Colon (tissue), 2 donors: ENCODE measurements around the gene ACADVL.

Source experiments
- FAIRE-seq: peaks from 2 replicates; lab custom pipeline; 2012; peaks lifted over from hg19 to GRCh38; lab: Jason Lieb, UNC
- donor health status: control.
- donor health status: control.

The ACADVL gene

DNA sequence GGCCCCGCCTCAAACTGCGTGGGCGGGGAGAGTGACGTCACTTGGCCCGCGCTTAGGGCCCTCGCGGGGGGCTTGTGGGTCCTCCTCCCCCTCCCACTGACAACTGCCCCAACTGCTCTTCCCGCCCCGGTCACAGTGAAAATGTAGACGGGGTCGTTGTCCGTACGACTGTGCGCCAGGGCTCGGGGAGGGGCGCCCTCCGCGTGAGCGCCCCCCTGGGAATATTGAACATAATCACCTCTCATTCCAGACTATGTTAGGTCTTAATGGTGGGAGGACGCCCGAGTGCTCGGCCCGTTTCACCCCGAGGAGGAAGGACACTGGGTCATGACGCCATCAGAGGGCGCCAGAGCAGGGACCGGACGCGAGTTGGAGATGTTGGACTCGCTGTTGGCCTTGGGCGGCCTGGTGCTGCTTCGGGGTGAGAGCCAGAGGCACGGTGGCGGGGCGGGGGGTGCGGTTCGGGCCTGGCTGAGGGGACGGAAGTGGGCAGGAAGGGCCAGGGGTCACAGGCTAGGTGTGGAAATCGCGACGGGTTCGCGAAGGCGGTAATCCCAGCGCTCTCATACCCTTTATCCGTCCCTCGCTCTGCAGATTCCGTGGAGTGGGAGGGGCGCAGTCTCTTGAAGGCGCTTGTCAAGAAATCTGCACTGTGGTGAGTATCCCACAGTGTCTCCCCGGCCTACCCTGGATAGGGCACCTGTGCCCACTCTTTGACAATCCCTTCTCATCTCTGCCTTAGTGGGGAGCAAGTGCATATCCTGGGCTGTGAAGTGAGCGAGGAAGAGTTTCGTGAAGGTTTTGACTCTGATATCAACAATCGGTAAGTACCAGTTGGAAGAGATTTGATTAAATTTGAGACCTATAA is 32.7 kb downstream of the ACADVL start, which contains the start of gene ELP5:
TSS of gene ELP5 (plus strand) at position 40 of the 868 bp plus-strand sequence. CDS start at position 376, 336 bp downstream.
- FAIRE-seq = no peak

- no peak for FAIRE-seq
Observed at GRCh38 chr17:7253082-7253481, 33.3 kb downstream of the ACADVL start.

DNA sequence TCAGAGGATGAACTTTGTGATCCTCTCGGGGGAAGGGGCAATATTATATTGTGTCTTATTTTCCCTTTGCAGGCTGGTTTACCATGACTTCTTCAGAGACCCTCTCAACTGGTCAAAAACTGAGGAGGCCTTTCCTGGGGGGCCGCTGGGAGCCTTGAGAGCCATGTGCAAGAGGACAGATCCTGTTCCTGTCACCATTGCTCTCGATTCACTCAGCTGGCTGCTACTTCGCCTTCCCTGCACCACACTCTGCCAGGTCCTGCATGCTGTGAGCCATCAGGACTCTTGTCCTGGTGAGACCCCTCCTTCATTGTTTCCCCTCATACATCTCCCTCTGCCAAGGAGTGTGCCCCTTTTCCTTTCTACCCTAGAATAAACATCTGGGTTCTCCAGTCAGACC is 34.8 kb downstream of the ACADVL start:
- FAIRE-seq = no peak

- FAIRE-seq = no peak
Observed at GRCh38 chr17:7256766-7257456, 37.2 kb downstream of the ACADVL start.

DNA sequence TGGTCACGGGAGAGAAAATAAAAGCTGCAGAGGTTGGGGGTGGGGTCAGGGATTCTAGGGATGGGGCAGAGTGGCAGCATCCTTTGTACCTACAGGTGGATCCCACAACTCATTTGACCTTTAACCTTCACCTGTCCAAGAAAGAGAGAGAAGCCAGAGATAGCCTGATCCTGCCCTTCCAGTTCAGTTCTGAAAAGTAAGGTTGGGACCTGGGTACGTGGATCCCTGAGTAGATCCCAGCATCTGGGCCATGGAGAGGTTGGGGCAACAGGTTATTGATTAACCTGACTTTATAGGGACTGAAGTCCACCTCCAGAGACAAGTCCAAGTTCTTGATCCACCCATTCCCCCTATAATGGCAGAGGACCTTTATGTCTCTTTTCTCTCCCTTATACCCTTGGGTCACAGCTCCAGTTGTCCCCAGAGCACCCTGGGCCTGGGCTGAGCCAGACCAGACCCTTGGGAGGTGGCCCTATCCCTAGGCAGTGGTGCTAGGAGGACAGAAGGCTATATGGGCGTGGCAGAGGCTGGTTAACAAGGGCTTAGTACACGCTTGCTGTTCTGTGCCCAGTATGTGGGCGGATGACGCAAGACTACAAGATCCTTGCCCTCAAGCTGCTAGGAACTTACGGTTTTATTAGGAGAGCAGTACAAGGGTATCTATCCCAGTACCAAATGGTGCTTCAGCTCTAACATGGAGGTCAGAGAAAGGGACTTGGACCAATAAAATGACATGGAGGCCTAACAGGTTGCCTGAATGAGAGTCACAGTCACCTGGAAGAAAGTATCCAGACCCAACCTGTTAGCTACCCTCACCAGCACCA is 39.2 kb downstream of the ACADVL start:
- FAIRE-seq = no peak

- FAIRE-seq = no peak
Observed at GRCh38 chr17:7259555-7259889, 39.8 kb downstream of the ACADVL start.

DNA sequence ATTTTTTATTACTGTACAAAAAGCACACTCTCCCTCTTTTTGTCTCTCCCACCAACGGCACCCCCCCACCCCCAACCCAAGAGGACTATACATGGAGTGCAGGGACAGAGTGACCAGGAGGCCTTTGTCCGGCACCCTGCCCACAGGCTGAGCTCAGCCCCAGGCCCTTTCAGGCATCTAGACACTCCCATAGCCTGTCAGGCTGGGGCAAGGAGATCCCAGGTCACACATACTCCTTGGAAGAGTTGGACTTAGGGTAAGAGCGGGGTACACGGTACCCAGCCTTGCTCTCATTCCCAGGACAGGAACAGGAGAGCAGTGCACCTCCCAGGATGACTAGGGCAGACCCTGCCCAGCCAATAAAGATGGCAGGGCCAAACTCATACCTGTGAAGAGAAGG is 40.4 kb downstream of the ACADVL start:
- no peak for FAIRE-seq

DNA sequence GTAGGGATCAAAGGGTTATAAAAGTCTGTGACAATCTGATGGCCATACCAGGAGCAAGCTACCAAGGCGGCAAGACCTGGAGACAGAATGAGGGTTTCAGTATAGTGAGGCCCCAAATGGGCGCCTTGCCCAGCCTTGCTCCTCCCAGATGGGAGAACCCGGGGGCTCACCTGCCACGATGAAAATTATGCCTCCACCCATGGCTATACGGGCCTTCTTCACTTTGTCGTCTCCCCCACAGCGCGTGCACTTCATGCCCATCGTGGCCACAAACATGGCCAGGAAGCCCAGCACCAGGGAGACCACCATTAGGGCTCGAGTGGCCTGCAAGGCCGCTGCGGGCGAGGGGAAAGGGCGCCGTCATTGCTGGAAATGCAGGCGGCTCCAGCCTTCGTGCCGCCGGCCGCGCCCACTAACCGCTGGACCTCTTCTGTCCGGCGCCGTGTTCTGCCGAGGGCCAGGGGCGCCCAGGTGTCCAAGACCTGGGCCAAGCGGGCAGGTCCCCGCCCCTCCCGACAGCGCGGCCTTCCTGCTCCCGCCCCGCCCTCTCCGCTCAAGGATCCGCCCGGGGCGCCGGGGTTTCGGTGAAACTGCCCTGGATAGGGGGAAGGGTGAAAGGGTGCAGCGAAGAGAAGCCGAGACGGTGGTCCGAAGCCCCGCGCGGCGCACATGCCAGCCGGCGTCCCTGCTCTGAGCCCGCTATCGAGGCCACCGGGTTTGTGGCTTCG is 41.1 kb downstream of the ACADVL start:
- no peak for FAIRE-seq

GRCh38 chr17:7261379-7262191 is 41.8 kb downstream of the ACADVL start:
- no peak for FAIRE-seq

- FAIRE-seq = no peak
Observed at GRCh38 chr17:7262192-7262934, 42.6 kb downstream of the ACADVL start, which contains the start of gene CLDN7. TSS of gene CLDN7 (minus strand) at chr17:7262478. CDS start at chr17:7262043, 435 bp downstream.

DNA sequence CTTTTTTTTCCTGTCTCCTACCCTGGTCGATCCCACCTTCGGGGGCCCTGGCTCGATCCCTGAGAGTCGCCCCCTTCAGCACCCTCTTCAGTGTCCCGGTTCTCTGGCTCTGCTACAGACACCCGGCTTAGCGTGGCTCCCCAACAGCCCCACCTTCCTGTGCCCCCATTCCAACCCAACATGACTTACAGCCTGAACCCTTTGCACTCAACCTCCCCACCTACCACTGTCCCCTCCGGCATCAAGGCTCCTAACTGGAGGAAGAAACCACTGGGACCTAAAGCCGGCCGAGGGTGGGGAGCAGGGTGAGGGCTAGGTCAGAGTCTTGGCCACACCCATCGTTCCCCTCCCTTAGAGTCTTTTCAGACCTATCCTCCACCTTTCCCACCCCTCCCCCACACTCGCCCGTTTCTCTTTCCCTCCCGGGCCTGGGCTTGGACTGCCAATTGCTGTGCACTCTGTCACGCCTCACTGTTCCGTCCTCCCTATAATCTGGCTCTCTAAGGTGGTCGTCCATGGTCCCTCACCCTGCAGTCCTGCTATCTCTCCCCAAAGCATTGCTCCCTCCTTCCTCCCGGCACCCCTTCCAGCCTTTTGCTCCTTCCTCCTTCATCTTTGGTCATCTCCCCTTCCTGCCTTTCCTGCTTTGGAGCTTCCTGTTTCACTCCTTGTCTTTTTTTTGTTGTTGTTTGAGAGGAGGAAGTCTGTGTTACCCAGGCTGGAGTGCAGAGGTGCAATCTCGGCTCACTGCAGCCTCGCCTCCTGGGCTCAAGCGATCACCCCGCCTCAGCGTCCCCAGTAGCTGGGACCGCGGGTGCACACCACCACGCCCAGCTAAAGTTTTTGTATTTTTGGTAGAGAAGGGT is 43.4 kb downstream of the ACADVL start:
- FAIRE-seq = no peak

DNA sequence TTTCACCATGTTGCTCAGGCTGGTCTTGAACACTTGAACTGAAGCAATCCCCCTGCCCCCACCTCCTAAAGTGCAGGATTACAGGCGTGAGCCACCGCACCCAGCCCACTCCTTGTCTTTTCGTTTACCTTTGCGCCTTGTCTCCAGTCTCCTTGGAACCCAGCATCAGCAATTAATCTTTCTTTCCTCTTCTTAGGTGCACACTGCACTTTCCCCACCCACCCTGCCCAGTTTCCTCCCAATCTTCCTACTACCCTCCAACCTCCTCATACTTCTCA is 44.0 kb downstream of the ACADVL start:
- no peak for FAIRE-seq

DNA sequence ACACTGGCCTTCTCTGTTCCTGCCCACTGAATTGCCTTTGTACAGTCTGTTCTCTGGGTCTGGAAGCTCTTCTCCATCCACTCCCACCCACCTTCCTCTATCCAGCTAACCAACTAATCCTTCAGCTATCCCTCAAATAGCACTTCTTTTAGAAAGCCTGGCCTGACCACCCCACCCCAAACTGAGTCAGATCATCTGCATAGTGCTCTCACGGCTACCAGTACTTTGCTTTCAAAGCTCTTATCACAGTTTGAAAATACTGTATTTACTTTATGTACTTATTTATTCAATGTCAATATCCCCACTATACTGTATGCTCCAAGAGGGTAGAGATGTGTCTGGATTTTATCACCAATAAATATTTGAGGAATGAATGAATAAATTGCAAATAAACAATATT is 47.0 kb downstream of the ACADVL start:
- FAIRE-seq = no peak
